Adipocyte (in vitro differentiated cells): Measurements from ENCODE around the gene RHBDD3.

Experiments
- DNase-seq: peaks from one replicate; pipeline ENCODE4 v3.0.0-alpha.2; 2015; ENCODE audit warnings: low read depth
- H3K27me3 ChIP-seq: replicated peaks from 2 replicates; pipeline ENCODE4 v1.7.0; 2013; ENCODE audit warnings: mild to moderate bottlenecking, low read length, moderate library complexity; ENCODE audit not compliant: control insufficient read depth, insufficient read depth
- H3K36me3 ChIP-seq: 2 replicates; pipeline ENCODE4 v1.7.0; 2013; ENCODE audit warnings: low read length, mild to moderate bottlenecking, moderate library complexity; ENCODE audit not compliant: control insufficient read depth, insufficient read depth, severe bottlenecking
- H3K4me1 ChIP-seq: 2 replicates; pipeline ENCODE4 v1.7.0; 2013; ENCODE audit warnings: mild to moderate bottlenecking, low read length, moderate library complexity; ENCODE audit not compliant: control insufficient read depth, insufficient read depth
- H3K4me3 ChIP-seq: 2 replicates; pipeline ENCODE4 v1.7.0; 2013; ENCODE audit warnings: mild to moderate bottlenecking, low read length, moderate library complexity
- H3K9ac ChIP-seq: 2 replicates; pipeline ENCODE4 v1.7.0; 2013; ENCODE audit warnings: mild to moderate bottlenecking, low read length, moderate library complexity
- H3K9me3 ChIP-seq: 2 replicates; pipeline ENCODE4 v1.7.0; 2013; ENCODE audit warnings: mild to moderate bottlenecking, low read length, moderate library complexity; ENCODE audit not compliant: control insufficient read depth

RHBDD3 gene

DNA sequence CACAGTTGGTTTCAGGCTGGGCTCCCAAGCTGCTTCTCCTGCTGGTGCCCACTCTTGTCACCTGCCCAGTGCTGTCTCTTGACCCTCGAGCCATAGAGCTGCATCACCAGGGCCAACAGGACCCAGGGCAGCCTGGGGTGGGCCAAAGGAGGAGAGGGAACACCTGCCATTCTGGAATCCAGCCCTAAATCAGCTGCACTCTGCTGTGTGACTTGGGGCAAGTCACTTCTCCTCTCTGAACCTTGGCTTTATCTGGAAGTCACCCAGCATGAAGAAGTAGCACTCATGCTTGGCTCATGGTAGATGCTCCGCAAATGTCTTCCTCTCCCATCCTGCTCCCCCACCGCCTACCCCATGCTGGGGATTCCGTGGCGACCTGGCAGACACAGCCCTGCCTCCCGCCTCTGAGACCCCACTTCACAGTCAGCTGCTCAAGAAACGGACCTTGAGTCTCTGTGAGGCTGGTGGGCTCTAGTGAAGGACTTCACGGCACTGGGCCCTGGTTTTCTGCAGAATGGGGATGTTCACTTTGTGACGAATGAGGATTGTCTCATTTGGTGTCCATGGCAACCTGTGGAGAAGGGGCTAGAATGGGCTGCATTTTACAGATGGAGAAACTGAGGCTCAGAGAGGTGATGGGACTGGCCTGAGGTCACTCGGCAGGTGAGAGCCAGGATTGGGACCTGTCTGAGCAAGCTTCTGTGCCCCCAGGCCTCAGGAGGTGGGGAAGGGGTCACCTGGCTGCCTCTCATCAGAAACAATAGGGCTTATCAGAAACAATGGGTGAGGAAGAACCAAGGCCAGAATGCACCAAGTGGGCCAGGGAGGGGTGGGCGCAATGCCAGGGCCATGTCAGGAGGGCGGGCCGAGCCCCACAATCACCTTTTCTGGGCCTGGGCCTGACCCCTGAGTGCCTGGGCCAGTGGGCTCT is 49.7 kb downstream of the RHBDD3 start:
- peaks cover 9% of the 10 kb centered on the region for H3K4me1 ChIP-seq
- DNase-seq = no peak

DNA sequence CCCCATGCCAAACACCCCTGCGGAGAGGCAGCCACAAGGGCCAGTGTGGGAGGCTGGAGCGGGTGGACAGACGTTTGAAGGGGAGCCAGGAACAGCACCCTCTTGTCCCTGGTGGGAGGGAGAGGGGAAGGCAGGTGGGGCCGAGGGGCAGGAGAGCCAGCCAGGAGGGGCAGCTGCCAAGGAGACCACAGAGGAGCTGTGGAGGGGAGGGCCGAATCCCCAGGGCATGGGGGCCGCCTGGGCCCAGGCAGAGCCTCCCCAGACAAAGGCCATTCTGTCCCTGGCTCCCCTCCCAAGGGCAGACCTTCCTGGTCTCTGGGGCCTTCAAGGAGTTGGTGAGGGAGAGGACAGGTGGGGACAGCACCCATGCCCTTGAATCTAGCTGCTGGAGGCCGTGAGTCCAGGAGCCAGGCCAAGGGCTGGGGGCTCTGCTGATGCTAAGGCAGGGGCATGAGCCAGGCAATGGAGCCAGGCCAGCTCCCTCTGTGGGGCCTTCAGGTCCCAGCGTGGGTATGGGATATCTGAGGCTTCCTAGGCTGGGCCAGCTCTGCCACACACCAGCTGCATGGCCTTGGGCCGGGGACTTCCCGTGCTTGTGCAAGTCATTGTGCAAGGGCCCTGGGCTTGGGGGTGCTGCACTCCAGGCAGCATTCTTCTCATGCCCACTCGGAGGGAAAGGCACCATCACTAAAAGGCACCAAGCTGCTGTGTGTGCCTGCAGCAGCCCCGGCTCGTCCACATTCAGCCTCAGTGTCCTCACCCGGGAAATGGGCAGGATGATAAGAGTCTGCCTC is 50.7 kb downstream of the RHBDD3 start:
- DNase-seq = peak; percentile 90
- Histone ChIP-seq H3K27me3 (peaks cover 9% of the 10 kb centered on the region), H3K4me1 (peaks cover 9% of the 10 kb centered on the region), H3K36me3 (no peaks in the 10 kb centered on the region), H3K9me3 (no peaks in the 10 kb centered on the region), H3K9ac (no peak overlapping the region), H3K4me3 (no peak overlapping the region)

More for the DNA sequence above, 49.7 kb downstream of the RHBDD3 start:
- no peaks in the 10 kb centered on the region for H3K9me3 ChIP-seq
- H3K36me3 ChIP-seq = no peaks in the 10 kb centered on the region
- no peak overlapping the region for H3K9ac ChIP-seq
- H3K27me3 ChIP-seq = peaks cover 8% of the 10 kb centered on the region
- no peak overlapping the region for H3K4me3 ChIP-seq

DNA sequence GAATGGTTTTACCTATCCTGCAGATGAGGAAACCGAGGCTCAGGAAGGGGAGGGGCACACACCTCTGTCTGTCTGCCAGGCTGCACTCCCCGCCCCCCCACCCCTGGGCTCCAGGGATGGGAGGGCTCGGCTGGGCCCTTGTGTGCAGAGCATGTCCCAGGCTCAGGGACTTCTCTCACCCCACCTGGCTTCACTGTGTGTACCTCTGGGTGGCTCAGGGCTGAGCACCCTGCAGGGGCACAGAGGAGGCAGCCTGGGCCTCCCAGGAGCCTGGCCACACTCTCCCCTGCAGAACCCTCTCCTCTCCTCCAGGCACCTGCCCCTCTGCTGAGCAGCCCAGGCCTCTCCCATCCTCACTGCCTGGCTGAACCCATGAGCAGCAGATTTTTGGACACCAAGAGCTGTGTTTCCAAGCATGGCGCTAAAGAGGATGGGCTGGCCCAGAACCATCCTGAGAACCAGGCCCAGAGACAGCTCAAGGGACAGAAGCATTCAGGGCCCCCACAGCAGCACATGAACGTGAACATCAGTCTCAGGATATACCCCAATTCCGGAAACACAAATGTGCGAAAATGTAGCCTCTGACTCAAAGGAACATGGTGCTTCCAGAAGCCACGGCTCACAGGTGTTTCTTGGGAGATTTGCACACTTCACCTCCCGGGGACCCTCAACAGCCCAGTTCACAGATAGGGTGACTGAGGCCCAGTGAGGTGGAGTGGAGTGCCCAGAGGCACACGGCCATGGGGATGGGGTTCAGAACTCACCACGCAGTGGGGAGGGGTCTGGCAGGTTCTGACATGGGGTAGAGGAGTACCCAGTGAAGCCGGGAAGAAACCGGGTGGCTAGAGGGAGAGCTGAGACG is 51.5 kb downstream of the RHBDD3 start:
- no peaks in the 10 kb centered on the region for H3K9me3 ChIP-seq
- H3K36me3 ChIP-seq = no peaks in the 10 kb centered on the region
- H3K4me1 ChIP-seq = peaks cover 9% of the 10 kb centered on the region
- no peak overlapping the region for H3K9ac ChIP-seq
- peaks cover 13% of the 10 kb centered on the region for H3K27me3 ChIP-seq
- H3K4me3 ChIP-seq = no peak overlapping the region
- no peak for DNase-seq

DNA sequence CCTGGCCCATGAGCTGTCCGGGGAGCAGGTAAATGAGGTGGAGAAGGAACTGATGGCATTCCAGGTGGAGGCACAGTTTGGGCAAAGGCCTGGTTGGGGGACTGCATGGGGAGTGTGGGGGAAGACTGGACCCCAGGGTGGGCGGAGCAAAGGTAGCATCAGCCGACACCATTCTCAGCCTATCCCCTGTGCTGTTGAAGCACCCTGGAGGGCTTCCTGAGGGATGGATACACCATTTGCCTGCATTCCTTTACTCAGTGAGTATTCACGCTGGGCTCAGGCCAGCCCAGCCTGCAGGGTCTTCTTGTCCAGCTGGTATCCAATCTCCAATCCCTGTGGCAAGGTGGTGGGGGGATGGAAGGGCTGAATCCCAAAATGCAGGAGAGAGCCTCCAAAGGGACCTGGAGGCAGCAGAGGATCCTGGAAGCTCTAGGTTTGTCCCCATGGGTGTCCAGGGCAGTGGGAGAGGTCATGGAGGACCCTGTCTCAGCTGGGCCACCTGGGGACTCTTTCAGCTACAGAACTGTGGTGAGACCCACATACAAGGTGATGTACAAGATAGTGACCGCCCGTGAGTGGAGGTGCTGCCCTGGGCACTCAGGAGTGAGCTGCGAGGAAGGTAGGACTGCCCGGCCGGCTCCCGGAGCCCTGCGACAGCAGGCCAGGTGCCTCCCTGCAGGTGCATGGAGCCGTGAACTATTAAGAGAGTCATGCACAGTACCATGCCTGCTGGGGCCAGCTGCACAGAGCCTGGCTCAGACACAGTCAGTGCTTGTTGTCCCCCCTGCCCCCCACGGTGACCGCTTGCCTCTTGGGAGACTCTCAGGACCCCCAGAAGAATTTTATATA is 52.5 kb downstream of the RHBDD3 start:
- Histone ChIP-seq H3K27me3 (peaks cover 16% of the 10 kb centered on the region), H3K4me1 (peaks cover 9% of the 10 kb centered on the region), H3K4me3 (no peak overlapping the region), H3K9me3 (no peaks in the 10 kb centered on the region), H3K9ac (no peak overlapping the region), H3K36me3 (no peaks in the 10 kb centered on the region)
- no peak for DNase-seq

DNA sequence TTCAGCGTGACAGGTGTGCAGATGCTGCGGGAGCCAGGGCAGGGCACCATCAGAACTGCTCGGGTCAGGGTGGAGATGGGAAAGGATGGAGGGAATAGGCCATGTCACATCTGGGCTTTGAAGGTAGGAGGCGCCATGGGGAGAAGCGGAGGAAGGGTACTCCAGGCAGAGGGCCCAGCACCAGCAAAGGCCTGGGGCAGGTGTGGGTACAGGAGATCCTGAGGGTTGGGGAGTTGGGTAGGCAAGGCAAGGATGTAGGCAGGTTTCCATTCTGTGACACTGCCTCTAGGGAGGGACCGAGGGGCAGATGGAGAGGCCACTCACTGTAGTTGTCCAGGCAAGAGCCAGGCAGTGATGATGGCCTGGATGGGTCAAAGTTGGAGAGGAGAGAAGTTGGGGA is 53.5 kb downstream of the RHBDD3 start:
- H3K9ac ChIP-seq = no peak overlapping the region
- DNase-seq = no peak
- H3K9me3 ChIP-seq = no peaks in the 10 kb centered on the region
- H3K4me1 ChIP-seq = peaks cover 9% of the 10 kb centered on the region
- no peak overlapping the region for H3K4me3 ChIP-seq
- no peaks in the 10 kb centered on the region for H3K36me3 ChIP-seq
- peaks cover 18% of the 10 kb centered on the region for H3K27me3 ChIP-seq

DNA sequence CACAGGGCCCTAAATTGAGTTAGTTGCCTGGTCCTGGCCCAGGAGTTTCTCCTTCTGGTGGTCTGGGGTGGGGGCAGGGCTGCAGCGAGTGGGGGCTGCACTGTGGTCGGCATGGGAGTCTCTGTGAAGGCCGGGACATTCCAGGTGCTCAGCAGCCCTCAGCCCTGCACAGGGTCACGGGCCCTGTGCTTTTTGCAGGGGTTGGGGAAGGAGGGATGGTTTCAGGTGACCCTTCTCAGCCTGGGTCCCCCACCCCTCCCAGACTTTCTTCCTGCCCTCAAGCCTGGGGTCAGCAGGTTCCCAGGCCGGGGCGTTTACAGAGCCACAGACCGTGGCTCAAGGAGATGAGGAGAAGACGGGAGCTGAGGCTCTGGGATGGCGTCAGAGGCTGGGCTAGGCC is 54.3 kb downstream of the RHBDD3 start:
- Histone ChIP-seq H3K27me3 (peaks cover 18% of the 10 kb centered on the region), H3K4me3 (no peak overlapping the region), H3K4me1 (peaks cover 9% of the 10 kb centered on the region), H3K36me3 (no peaks in the 10 kb centered on the region), H3K9me3 (no peaks in the 10 kb centered on the region), H3K9ac (no peak overlapping the region)
- DNase-seq = no peak

DNA sequence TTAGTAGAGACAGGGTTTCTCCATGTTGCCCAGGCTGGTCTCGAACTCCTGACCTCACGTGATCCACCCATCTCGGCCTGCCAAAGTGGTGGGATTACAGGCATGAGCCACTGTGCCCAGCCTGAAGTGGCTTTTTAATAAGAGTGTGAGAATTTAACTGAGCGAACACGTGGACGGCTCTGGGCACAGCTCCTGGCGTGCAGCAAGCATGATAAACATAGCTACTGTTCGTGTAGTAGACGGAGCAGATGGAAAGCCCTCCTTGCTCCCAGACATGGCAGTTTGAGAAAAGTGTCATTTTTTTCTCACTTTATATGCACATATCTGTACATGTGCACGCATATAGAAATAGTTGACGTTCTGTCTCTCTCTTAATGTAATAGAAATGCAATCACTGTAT is 55.0 kb downstream of the RHBDD3 start:
- Histone ChIP-seq H3K4me3 (no peak overlapping the region), H3K9ac (no peak overlapping the region), H3K4me1 (peaks cover 9% of the 10 kb centered on the region), H3K27me3 (peaks cover 18% of the 10 kb centered on the region), H3K36me3 (no peaks in the 10 kb centered on the region), H3K9me3 (no peaks in the 10 kb centered on the region)
- DNase-seq = no peak

DNA sequence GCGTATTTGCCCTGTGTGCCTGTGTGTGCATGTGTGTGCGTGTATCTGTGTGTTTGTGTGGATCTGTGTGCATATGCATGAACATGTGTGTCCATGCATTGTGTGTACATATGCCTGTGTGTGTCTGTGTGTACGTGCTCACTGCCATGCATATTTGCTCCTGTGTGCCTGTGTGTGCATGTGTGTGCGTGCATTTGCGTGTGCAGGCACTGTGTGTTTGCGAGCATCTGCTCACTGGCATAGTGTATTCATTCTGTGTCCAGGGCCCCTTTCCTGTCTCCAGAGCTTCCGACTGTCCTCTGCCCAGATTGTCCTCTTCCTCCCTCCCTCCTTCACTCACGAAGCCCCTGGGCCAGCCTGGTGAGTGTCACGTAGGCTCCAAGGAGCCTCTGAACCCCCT is 56.3 kb downstream of the RHBDD3 start:
- no peaks in the 10 kb centered on the region for H3K9me3 ChIP-seq
- H3K36me3 ChIP-seq = no peaks in the 10 kb centered on the region
- no peak overlapping the region for H3K4me3 ChIP-seq
- no peak for DNase-seq
- H3K4me1 ChIP-seq = no peaks in the 10 kb centered on the region
- H3K9ac ChIP-seq = no peak overlapping the region
- peaks cover 25% of the 10 kb centered on the region for H3K27me3 ChIP-seq

DNA sequence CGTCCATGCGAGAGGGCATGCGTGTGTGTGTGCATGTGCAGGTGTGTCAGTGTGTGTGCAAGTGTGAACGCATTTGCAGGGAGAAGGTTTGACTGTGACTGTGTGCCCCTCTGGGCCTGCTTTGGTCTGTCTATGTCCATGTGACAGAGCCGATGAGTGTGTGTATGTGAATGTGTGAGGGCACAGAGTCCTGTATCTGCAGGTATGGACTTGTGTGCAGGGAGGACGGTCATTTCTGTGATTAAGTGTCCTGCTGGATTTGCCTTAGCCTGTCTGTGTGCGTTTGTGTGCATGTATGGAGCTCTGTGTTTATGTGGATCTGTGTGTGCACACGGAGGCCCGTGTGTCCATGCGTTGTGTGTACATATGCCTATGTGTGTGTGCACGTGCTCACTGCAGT is 56.7 kb downstream of the RHBDD3 start:
- DNase-seq = no peak
- Histone ChIP-seq H3K4me1 (no peaks in the 10 kb centered on the region), H3K9ac (no peak overlapping the region), H3K36me3 (no peaks in the 10 kb centered on the region), H3K9me3 (no peaks in the 10 kb centered on the region), H3K4me3 (no peak overlapping the region), H3K27me3 (peaks cover 29% of the 10 kb centered on the region)
